Activated CD4-positive, alpha-beta T cell treated with anti-CD3 and anti-CD28 coated beads, Interleukin-2, amount 50 U/mL, for 16 hours (primary cell): ENCODE data around the gene PDE6B.
A peak's percentile ranks its signal among the peaks of the same experiment; 100 is the strongest.
"Not testable (repeated sequence)": the region's sequence is repeated elsewhere in the genome, so short reads cannot be mapped to it uniquely, and the experiment has no call there.

Source experiments
- DNase-seq: peaks from one replicate; pipeline ENCODE4 v3.0.0-alpha.2; 2020

PDE6B gene

DNA sequence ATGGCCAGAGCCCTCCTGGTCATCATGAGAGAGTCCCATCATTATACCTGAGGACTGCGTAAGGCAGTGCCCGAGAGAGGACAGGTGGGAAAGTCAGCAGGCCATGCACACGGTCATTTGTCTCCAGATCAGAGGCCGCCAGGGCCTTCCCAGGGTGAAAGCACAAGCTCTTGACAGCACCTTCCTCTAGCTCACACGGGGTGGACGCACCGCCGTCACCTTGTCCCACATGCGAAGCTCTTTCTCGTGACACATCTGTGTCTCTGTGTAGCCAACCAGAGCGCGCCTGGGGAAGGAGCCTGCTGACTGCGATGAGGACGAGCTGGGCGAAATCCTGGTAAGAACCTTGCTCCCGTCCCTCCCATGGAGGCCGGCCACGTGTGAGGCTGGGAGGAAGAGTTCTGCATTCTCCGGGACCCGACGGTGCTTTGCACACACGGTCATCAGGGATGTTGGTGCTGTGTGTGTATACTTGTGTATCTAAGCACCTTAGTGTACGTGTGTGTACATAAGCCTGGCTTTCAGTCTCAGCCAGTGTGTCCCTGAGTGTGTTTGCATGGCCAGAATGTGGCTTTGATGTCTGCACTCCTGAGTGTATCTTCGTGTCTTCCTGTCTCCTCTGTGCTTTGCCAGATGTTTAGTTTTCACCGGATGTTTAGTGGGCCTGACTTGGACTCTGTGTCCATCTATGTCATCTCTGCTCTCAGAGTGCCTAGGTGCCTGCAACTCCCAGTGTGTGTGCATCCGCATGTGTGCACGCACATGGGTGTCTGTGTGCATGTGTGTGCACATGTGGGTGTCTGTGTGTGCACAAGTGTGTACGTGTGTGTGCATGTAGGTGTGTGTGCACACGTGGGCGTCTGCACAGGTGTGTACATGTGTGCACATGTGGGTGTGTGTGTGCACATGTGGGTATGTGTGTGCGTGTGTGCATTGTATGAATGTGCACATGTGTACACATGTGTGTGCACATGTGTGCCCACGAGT, 33.6 kb downstream of the PDE6B start:
- DNase-seq: no peak

GRCh38 chr4:659851-660250, 34.5 kb downstream of the PDE6B start:
- no peak for DNase-seq

DNA sequence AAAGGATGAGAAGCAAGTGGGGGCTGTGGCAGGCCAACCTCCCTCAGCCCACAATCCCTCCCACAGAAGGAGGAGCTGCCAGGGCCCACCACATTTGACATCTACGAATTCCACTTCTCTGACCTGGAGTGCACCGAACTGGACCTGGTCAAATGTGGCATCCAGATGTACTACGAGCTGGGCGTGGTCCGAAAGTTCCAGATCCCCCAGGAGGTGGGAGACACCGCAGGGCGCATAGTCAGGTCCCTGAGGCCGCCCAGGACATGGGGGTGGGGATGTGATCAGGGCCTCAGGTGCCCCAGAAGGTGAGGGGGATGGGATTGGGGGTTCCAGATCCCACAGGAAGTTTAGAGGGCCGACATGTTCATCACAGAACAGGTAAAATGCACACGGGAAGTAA, 35.0 kb downstream of the PDE6B start:
- DNase-seq: no peak

- DNase-seq: no peak
Measured at GRCh38 chr4:661231-661630, 35.9 kb downstream of the PDE6B start.

- DNase-seq: no peak
Measured at GRCh38 chr4:661881-662761, 36.7 kb downstream of the PDE6B start.

- DNase-seq: no peak
Measured at GRCh38 chr4:663046-663437, 37.7 kb downstream of the PDE6B start.

GRCh38 chr4:663438-664428, 38.4 kb downstream of the PDE6B start:
- DNase-seq: peak; percentile 70

GRCh38 chr4:664713-665231, 39.4 kb downstream of the PDE6B start:
- no peak for DNase-seq

DNA sequence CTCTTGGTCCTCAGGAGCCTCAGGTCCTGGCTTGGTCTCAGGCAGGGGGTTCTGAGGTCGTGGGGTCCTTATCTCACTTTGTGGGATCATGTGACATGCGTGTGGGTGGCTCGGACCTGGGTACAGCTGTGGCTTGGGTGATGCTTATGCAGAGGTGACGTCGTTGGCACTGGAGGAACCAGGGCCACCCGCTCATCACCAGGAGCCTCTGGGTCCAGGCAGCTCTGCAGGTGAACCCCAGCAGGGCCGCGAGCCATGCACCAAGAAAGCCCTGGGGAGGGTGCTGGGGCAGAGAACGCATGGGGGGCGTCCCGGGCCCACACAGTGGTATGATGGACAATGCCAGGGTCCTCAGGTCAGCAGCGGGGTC, 40.0 kb downstream of the PDE6B start:
- no peak for DNase-seq

DNA sequence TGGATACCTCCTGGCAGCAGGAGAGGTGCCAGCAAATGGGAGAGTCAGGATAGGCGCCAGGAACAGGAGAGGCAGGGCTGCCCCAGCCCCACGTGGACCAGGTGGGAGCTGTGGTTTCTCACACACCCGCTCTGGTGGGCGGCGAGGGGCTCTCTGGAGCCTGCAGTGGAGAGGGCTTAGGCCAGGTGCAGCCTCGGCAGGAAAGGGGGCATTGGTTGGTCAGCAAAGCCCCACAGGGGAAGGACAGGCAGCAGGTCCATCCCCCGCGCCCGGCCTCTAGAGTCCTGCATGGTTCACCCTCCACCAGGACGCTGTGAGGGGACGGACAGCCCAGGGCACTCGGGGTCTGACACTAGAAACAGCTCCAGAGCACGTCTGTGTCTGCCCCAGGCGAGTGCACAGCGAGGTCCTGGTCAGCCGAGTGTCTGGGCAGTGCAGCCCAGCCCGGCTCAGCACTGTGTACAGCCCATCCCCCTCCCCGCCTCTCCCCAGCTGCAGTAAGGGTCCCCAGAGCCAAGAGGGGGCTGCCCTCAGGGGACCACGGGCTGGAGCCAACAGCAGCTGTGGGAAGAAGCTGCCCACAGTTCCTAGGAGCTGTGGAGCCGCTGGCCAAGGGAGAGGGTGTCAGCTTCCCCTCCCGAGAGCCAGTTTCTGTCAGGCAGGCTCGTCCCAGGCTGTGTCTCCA, 40.5 kb downstream of the PDE6B start:
- DNase-seq: no peak

DNA sequence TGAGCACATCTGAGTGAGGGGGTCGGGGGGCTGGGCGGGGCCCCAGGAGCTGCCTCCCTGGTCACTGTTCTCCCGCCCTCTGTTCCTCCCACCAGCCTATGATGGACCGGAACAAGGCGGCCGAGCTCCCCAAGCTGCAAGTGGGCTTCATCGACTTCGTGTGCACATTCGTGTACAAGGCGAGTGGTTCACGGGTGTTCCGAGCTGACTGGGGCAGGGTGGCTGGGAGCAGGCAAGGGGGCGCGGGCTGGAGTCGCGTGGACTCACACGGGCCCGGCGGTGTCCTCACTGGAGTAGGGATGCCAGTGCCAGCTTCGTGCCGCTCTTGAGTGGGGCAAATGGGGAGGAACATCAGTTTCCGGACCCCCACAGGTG, 41.0 kb downstream of the PDE6B start:
- DNase-seq: no peak

DNA sequence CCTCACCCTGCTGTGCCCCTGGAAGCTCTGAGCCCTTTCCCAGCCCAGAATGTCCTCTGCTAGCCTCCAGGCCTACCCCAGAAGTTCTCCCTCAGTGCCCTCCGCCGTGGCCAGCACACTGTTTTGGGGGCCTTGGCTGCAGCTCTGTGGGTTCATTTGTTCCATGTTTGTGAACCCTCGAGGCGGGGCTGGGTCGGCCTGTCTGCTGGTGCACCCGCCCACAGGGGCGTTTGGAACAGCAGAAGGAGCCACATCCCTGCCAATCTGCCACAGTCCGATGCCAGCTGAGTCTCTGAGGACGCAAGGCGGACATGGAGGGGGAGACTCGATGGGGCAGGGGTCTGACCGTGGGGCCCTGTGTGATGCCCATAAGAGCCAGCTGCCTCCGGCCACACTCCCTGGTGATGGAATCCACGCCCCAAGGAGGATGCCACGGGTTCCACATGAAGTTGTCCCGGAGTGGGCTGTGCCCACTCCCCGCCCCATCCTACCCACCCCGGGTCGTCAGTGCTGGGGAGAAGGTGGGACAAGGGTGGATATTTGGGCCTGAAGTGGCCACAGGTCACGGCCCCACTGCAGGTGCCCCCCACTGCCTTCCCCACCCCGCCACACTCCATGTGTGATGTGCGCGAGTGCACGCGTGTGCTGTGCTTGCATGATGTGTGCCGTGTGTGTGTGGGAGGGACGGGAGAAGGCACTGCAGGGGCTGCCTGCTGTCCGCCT, 41.6 kb downstream of the PDE6B start:
- DNase-seq: no peak

- DNase-seq: no peak
Measured at GRCh38 chr4:667545-667925, 42.2 kb downstream of the PDE6B start.

DNA sequence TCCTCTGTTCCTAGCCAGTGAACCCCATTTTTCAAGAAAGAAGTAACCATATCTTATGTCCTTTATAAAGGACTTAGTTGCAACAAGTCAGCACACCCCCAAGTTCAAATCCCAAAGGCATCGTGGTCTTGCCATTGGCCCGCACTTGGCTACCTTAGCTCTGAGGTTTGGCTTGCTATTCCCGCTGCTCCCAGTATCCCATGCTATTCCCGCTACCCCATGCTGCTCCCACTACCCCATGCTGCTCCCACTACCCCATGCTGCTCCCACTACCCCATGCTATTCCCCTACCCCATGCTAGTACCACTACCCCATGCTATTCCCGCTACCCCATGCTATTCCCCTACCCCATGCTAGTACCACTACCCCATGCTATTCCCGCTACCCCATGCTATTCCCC, 42.8 kb downstream of the PDE6B start:
- not testable (repeated sequence) for DNase-seq

DNA sequence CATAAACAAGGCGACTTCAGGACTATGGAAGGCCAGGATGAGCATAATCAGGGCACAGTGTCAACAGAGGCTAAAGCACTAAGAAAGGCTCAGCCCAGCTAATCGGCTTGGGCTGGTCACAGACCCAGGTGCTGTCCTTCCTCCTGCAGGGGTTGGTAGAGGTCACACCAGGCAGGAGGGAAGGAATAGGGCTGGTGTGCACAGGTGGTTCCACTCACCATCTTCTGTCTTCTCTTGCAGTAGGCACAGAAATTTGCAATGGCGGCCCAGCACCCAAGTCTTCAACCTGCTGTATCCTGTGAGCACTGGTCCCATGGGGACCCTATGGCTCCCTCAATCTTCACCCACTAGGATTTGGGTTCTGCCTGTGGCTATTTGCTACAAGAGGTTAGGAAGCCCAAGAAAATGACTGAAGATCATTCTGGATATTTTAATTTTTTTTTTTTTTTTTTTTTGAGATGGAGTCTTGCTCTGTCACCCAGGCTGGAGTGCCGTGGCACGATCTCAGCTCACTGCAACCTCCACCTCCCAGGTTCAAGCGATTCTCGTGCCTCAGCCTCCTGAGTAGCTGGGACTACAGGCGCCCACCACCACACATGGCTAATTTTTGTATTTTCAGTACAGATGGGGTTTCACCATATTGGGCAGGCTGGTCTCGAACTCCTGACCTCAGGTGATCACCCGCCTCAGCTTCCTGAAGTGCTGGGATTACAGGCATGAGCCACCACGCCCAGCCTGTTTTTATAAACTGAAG, 44.6 kb downstream of the PDE6B start:
- not testable (repeated sequence) for DNase-seq

DNA sequence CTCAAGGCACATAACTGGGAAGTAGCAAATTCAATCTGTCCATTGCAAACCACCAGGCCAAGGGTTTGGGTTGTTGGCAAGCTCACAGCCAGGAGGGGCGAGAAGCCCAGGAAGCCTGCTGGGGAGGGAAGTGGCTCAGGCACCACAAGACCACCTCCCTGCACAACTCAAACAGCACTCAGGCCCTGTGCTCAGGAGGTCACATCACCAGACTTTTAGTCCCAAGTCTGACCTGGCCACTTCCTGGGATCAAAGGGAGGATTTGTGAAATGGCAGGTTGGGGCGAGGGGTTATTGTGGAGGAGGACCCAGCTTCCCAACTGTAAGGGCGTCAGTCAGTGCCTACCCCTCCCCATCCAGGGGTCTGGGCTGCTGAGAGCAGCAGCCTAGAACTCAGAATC, 46.4 kb downstream of the PDE6B start:
- no peak for DNase-seq

DNA sequence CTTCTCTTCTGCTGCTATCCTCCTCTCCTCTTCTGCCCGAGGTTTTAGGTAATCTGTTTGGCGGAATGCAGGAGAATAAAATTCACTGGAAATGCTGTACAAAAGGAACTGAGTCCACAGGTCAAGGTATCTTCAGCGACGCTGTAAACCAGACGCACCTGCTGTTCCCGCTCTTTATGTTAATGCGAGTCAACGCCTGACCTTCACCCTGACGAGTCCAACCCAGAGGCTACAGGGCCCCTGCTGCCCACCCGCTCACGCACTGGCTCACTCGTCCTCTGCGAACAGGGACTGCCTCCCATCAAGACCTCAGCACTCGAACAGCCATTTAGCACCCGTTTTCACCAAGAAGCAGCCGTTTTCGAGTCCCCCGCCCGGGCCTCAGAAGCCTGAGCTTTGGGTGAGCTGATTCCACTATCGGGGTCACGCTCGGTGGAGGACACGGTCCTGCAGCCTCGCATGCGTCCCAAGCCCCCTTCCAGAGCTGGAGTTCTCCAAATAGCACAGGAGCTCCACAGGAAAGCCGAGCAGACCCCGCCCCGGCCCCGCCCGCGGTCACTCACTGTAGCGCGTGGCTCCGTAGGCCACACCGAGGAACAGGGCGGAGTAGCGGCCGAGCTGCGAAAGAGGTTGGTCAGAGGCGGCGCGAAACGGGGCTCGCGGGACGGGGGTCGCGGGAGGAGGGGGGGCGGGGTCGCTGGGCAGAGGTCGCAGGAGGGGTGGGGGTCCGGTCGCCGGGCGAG, 48.1 kb downstream of the PDE6B start:
- DNase-seq: no peak

DNA sequence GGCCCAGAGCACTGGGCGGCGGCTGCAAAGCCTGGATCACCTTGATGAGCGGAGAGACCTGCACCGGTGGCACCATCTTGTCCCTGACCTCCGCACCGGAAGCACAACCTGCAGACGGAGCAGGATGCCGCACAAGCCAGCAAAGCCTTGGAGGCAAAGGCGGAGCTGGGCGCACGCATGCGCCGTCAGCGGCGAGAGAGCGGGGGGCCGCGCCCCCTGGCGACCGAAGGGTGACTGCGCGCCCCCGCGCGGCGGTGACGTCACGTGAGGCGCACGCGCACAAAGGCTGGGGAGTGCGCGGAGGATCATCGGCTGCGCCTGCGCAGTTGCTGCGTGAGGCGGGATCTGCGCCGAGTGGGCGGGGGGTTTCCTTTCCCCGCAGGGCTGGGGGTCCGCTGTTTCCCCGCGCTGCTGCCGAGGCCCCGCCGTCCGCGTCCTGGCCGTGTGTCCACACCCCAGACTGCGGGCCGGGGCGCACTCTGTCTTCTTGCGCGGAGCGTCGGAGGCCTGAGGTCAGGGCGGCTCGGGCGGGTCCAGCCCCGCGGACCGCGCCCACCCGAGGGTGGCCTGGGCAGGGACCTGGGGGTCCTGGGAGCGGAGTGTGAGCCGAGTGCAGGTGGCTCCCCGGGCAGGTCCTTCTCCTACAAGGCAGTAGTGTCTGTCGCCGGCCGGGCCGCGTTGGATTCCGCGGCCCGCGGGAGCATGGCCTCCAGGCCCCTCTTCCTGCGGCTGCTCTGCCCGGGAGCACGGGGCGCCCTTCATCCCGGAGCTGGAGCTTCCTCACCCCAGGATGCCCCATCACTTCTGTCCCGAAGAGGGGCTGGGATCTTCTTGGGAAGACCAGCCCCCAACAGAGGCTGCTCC, 49.0 kb downstream of the PDE6B start, which contains the start of the genes ATP5ME and MYL5:
Gene ATP5ME, minus strand, starts transcription at position 105 of the 864 bp plus-strand sequence. Its CDS starts 29 bp downstream, at position 76.
Gene MYL5, plus strand, starts transcription at position 371 of the 864 bp plus-strand sequence. CDS start 3,485 bp downstream, outside the sequence.
- DNase-seq: peak; percentile 98
